GM12892 (cell line): ENCODE measurements around the gene TEAD3.

Experiments used
- POLR2A ChIP-seq: IDR thresholded peaks from 2 replicates; pipeline ENCODE4 v1.6.1; 2011; ENCODE audit warnings: low read depth, low read length, control low read depth
- TAF1 ChIP-seq: IDR thresholded peaks from 2 replicates; pipeline ENCODE4 v1.6.1; 2011; ENCODE audit warnings: low read depth, mild to moderate bottlenecking, control low read depth, low read length, borderline replicate concordance

DNA sequence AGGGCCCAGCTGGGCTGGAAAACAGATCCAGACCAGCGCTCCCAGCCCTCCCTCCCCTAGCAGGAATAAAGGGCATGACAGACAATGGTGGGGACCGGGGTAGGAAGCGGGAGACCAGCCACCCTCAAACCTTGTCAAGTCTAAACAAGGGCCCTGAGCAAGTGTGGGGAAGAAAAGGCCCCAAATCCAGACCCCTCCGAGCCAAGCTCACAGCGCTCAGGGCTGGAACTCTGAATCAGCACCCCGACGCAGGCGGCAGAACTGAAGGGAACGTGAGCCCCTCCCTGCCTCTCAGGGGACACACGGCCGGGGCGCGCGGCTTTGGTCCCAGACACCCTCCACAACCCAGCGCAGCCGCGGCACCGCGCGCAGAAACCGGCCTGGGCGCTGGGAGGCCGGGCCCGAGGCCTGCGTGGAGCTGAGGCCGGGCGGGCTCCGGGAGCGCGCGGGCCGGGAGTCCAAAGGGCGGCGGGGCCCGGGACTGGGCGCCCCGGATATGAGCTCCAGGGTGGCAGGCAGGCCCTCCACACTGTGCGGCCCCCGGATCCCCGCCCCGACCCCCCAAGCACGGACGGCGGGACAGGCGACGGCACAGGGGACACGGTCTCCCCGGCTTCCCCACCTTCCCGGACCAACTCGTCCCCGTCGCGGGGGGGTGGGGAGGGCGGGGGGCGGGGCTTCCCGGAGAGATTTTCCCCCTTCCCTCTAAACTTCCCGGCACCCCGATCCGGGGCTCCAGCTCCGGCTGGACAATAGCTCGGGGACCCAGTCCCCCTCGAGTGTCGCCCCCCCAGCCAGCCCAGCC, 641 bp downstream of the TEAD3 start:
- no peak for TF ChIP-seq POLR2A
- no peak for TF ChIP-seq TAF1
